ENCODE measurements around the gene PTH1R. TPM values are rescaled to one million over a fixed set of nuclear protein-coding genes. Genes with fewer than 3 reads are reported as not detected.

Gene PTH1R
- total RNA-seq, 8 experiments from 2014 or later, result 0.46 to 7.8 (median 0.97) TPM; not detected in 2

- WGBS, 10 experiments, result 20 to 100% (median 83%) methylated on average over 1 to 3 of the region's 12 CpGs; no CpG with 5 or more reads in 4 of the 10 experiments
- in situ Hi-C loops (cut with MboI; ENCODE audit: low pct_unique_long_range_greater_than_20kb in 2 of 9, low sequenced_read_pairs in 9 of 9, unreplicated experiment in 9 of 9), result no loop called here
- peak in 4 of 8 experiments; percentile 20 to 78 (median 74) for ATAC-seq (replicated peaks in 6 of 8)
- Histone ChIP-seq H3K4me1 (replicated peaks in 1 of 2) (peaks cover 8 to 12% of the 10 kb centered on the region in 2 donors), H3K4me3 (no peak overlapping the region), H3K27ac (no peak overlapping the region)
Measured at GRCh38 chr3:46861605-46862368, 15.7 kb upstream of the PTH1R start.

GRCh38 chr3:46862369-46863025, 15.0 kb upstream of the PTH1R start:
- no peak overlapping the region for H3K27ac ChIP-seq
- H3K4me3 ChIP-seq, result no peak overlapping the region
- in situ Hi-C loops (cut with MboI; ENCODE audit: low pct_unique_long_range_greater_than_20kb in 2 of 9, low sequenced_read_pairs in 9 of 9, unreplicated experiment in 9 of 9), result no loop called here
- H3K4me1 ChIP-seq (replicated peaks in 1 of 2), result peaks cover 8 to 12% of the 10 kb centered on the region in 2 donors
- 60 to 100% (median 83%) methylated on average over 1 to 3 of the region's 7 CpGs; no CpG with 5 or more reads in 3 of the 10 experiments for WGBS, 10 experiments
- ATAC-seq (replicated peaks in 6 of 8), result no peak

- WGBS, 10 experiments, result 83 to 100% (median 87%) methylated on average over 1 to 3 of the region's 7 CpGs; no CpG with 5 or more reads in 7 of the 10 experiments
- no peak within 1 kb of the TSS for H3K27ac ChIP-seq
- in situ Hi-C loops (cut with MboI; ENCODE audit: low pct_unique_long_range_greater_than_20kb in 2 of 9, low sequenced_read_pairs in 9 of 9, unreplicated experiment in 9 of 9), result no loop called here
- no peak for ATAC-seq (replicated peaks in 6 of 8)
- peaks cover 8 to 12% of the 10 kb centered on the region in 2 donors for H3K4me1 ChIP-seq (replicated peaks in 1 of 2)
- no peak within 1 kb of the TSS for H3K4me3 ChIP-seq
Measured at GRCh38 chr3:46863261-46863782, 14.2 kb upstream of the PTH1R start, which contains the start of gene MYL3. MYL3 (minus strand) TSS chr3:46863444; CDS start chr3:46863390, 54 bp downstream.

DNA sequence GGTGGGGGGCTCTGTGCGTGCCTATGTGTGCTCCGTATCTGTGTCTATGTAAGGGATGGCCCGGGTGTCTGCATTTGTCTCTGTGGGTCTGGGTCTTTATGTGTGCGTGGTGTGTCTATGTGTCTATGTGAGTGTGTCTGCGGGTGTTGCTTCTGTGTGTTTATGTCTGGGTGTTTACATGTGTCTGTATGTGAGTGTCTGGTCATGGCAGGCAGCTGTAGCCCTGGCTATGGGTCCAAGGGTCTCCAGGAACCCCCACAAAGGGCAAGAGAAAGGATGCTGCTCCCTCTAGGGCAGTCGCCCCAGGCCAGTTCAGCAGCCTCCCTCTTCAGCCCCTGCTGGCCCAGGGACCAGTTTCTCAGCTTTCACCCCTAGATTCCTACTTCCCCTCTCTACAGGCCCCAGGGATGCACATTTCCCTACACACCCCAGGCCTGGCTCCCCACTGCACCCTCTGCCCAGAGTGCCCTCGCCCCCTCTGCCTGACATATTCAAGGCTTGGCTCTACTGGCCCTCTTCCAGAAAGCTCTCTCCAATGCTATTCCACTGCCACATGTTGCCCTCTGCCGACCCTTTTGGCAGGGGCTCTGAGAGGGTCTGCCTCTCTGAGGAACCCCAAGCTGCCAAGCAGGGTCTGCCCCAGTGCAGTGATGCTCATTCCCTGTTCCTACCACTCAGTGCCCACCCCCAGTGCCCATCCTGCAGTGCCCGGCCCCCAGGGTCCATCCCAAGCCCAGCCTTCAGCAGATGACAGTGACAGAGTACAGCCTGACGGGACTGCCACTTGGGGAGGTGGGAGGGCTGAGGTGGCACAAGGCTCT, 13.2 kb upstream of the PTH1R start:
- in situ Hi-C loops (cut with MboI; ENCODE audit: low pct_unique_long_range_greater_than_20kb in 2 of 9, low sequenced_read_pairs in 9 of 9, unreplicated experiment in 9 of 9), result no loop called here
- Histone ChIP-seq H3K4me1 (replicated peaks in 1 of 2) (peaks cover 8 to 12% of the 10 kb centered on the region in 2 donors), H3K4me3 (no peak overlapping the region), H3K27ac (no peak overlapping the region)
- 71 to 91% (median 81%) methylated on average over 2 to 4 of the region's 10 CpGs; no CpG with 5 or more reads in 7 of the 10 experiments for WGBS, 10 experiments
- ATAC-seq (replicated peaks in 6 of 8), result peak in 1 of 8 experiments; percentile 11

- Histone ChIP-seq H3K4me3 (no peak overlapping the region), H3K27ac (no peak overlapping the region), H3K4me1 (replicated peaks in 1 of 2) (peaks cover 8 to 12% of the 10 kb centered on the region in 2 donors)
- in situ Hi-C loops (cut with MboI; ENCODE audit: low pct_unique_long_range_greater_than_20kb in 2 of 9, low sequenced_read_pairs in 9 of 9, unreplicated experiment in 9 of 9), result no loop called here
- WGBS, 10 experiments, result 10 to 80% (median 55%) methylated on average over 1 to 2 of the region's 12 CpGs; no CpG with 5 or more reads in 6 of the 10 experiments
- peak in 2 of 8 experiments; percentile 56 to 65 for ATAC-seq (replicated peaks in 6 of 8)
Measured at GRCh38 chr3:46865031-46865507, 12.5 kb upstream of the PTH1R start.

GRCh38 chr3:46865546-46865945, 12.0 kb upstream of the PTH1R start:
- peaks cover 8 to 12% of the 10 kb centered on the region in 2 donors for H3K4me1 ChIP-seq (replicated peaks in 1 of 2)
- in situ Hi-C loops (cut with MboI; ENCODE audit: low pct_unique_long_range_greater_than_20kb in 2 of 9, low sequenced_read_pairs in 9 of 9, unreplicated experiment in 9 of 9), result no loop called here
- 40 to 67% (median 40%) methylated on average over 1 of the region's 2 CpGs; no CpG with 5 or more reads in 7 of the 10 experiments for WGBS, 10 experiments

GRCh38 chr3:46866032-46866595, 11.4 kb upstream of the PTH1R start:
- 68 to 100% (median 76%) methylated on average over 1 to 5 of the region's 11 CpGs; no CpG with 5 or more reads in 7 of the 10 experiments for WGBS, 10 experiments
- ATAC-seq (replicated peaks in 6 of 8), result no peak
- Histone ChIP-seq H3K4me1 (replicated peaks in 1 of 2) (peaks cover 7 to 10% of the 10 kb centered on the region in 2 donors), H3K4me3 (no peak overlapping the region), H3K27ac (no peak overlapping the region)
- in situ Hi-C loops (cut with MboI; ENCODE audit: low pct_unique_long_range_greater_than_20kb in 2 of 9, low sequenced_read_pairs in 9 of 9, unreplicated experiment in 9 of 9), result no loop called here

More at GRCh38 chr3:46865546-46865945, 12.0 kb upstream of the PTH1R start:
- no peak overlapping the region for H3K27ac ChIP-seq
- ATAC-seq (replicated peaks in 6 of 8), result no peak
- H3K4me3 ChIP-seq, result no peak overlapping the region

GRCh38 chr3:46866720-46867549, 10.6 kb upstream of the PTH1R start:
- no peak overlapping the region for H3K27ac ChIP-seq
- in situ Hi-C loops (cut with MboI; ENCODE audit: low pct_unique_long_range_greater_than_20kb in 2 of 9, low sequenced_read_pairs in 9 of 9, unreplicated experiment in 9 of 9), result no loop called here
- WGBS, 10 experiments, result 0 to 73% (median 40%) methylated on average over 2 to 7 of the region's 15 CpGs; no CpG with 5 or more reads in 3 of the 10 experiments
- H3K4me1 ChIP-seq (replicated peaks in 1 of 2), result peaks cover 0 to 3% of the 10 kb centered on the region in 2 donors
- H3K4me3 ChIP-seq, result no peak overlapping the region
- peak; percentile 21 to 87 (median 54) for ATAC-seq (replicated peaks in 6 of 8)

DNA sequence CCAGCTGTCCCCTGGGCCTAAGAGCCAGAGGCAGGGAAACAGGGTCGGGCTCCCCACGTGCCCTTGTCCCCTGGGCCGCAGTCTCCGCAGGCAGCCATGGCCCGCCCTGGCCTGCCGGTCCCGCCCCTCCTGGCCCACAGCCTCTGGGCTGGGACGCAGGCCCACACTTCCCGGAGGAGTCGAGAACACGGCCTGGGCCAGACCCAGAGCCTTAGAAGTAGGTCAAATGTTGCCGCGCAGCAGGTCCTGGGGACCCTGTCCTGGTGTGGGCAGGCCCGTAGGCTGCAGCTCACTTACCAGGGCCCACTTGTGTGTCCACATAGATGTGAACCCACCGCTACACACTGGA, 10.0 kb upstream of the PTH1R start:
- in situ Hi-C loops (cut with MboI; ENCODE audit: low pct_unique_long_range_greater_than_20kb in 2 of 9, low sequenced_read_pairs in 9 of 9, unreplicated experiment in 9 of 9), result no loop called here
- H3K4me1 ChIP-seq (replicated peaks in 1 of 2), result peaks cover 0 to 7% of the 10 kb centered on the region in 2 donors
- WGBS, 10 experiments, result 87 to 100% methylated on average over 3 of the region's 15 CpGs; no CpG with 5 or more reads in 8 of the 10 experiments
- H3K27ac ChIP-seq, result no peak overlapping the region
- no peak overlapping the region for H3K4me3 ChIP-seq
- ATAC-seq (replicated peaks in 6 of 8), result peak in 3 of 8 experiments; percentile 51 to 87 (median 78)

- WGBS, 10 experiments, result 54% methylated on average over 5 of the region's 8 CpGs; no CpG with 5 or more reads in 9 of the 10 experiments
- no peak overlapping the region for H3K27ac ChIP-seq
- H3K4me1 ChIP-seq (replicated peaks in 1 of 2), result peaks cover 0 to 12% of the 10 kb centered on the region in 2 donors
- ATAC-seq (replicated peaks in 6 of 8), result no peak
- in situ Hi-C loops (cut with MboI; ENCODE audit: low pct_unique_long_range_greater_than_20kb in 2 of 9, low sequenced_read_pairs in 9 of 9, unreplicated experiment in 9 of 9), result no loop called here
- H3K4me3 ChIP-seq, result no peak overlapping the region
Measured at GRCh38 chr3:46868287-46868686, 9.2 kb upstream of the PTH1R start.

GRCh38 chr3:46868948-46869347, 8.6 kb upstream of the PTH1R start:
- no peak overlapping the region for H3K27ac ChIP-seq
- peaks cover 0 to 13% of the 10 kb centered on the region in 2 donors for H3K4me1 ChIP-seq (replicated peaks in 1 of 2)
- in situ Hi-C loops (cut with MboI; ENCODE audit: low pct_unique_long_range_greater_than_20kb in 2 of 9, low sequenced_read_pairs in 9 of 9, unreplicated experiment in 9 of 9), result no loop called here
- WGBS, 10 experiments, result no CpG with 5 or more reads among the region's 7 CpGs
- ATAC-seq (replicated peaks in 6 of 8), result no peak
- no peak overlapping the region for H3K4me3 ChIP-seq
